ENCODE data around the gene LRFN2. TPM values are rescaled to one million over a fixed set of nuclear protein-coding genes. Genes with fewer than 3 reads are reported as not detected.

LRFN2 gene
- total RNA-seq, 1 donor from 2014 or later = not detected

GRCh38 chr6:40377173-40377806 is 209.9 kb downstream of the LRFN2 start:
- ATAC-seq (ENCODE audit: poor library complexity) (no peak), DNase-seq (no peak)
- intact Hi-C loops (cut with DNase I) = no loop called here

- intact Hi-C loops (cut with DNase I) = no loop called here
- ATAC-seq (ENCODE audit: poor library complexity) (peak; percentile 53), DNase-seq (no peak)
Observed at GRCh38 chr6:40376113-40376650, 211.0 kb downstream of the LRFN2 start.

- no peak for ATAC-seq (ENCODE audit: poor library complexity)
- intact Hi-C loops (cut with DNase I) = no loop called here
Observed at GRCh38 chr6:40373267-40373666, 213.9 kb downstream of the LRFN2 start.

GRCh38 chr6:40371621-40372020 is 215.5 kb downstream of the LRFN2 start:
- DNase-seq = no peak
- no peak for ATAC-seq (ENCODE audit: poor library complexity)
- intact Hi-C loops (cut with DNase I) = no loop called here

More at GRCh38 chr6:40373267-40373666, 213.9 kb downstream of the LRFN2 start:
- DNase-seq = no peak

- no peak for DNase-seq
- no peak for ATAC-seq (ENCODE audit: poor library complexity)
- intact Hi-C loops (cut with DNase I) = no loop called here
Observed at GRCh38 chr6:40371095-40371494, 216.1 kb downstream of the LRFN2 start.

- intact Hi-C loops (cut with DNase I) = no loop called here
- ATAC-seq (ENCODE audit: poor library complexity) (no peak), DNase-seq (no peak)
Observed at GRCh38 chr6:40369891-40370290, 217.3 kb downstream of the LRFN2 start.

GRCh38 chr6:40369042-40369441 is 218.1 kb downstream of the LRFN2 start:
- DNase-seq (no peak), ATAC-seq (ENCODE audit: poor library complexity) (no peak)
- intact Hi-C loops (cut with DNase I) = no loop called here

GRCh38 chr6:40362859-40363258 is 224.3 kb downstream of the LRFN2 start:
- intact Hi-C loops (cut with DNase I) = no loop called here
- ATAC-seq (ENCODE audit: poor library complexity) (no peak), DNase-seq (no peak)

- ATAC-seq (ENCODE audit: poor library complexity) (no peak), DNase-seq (no peak)
- intact Hi-C loops (cut with DNase I) = no loop called here
Observed at GRCh38 chr6:40359808-40360207, 227.4 kb downstream of the LRFN2 start.

- intact Hi-C loops (cut with DNase I) = no loop called here
- ATAC-seq (ENCODE audit: poor library complexity) (no peak), DNase-seq (no peak)
Observed at GRCh38 chr6:40358473-40359460, 228.4 kb downstream of the LRFN2 start.

- no peak for DNase-seq
Observed at GRCh38 chr6:40356242-40356910, 230.8 kb downstream of the LRFN2 start.

GRCh38 chr6:40355532-40355931 is 231.6 kb downstream of the LRFN2 start:
- no peak for DNase-seq
- ATAC-seq (ENCODE audit: poor library complexity) = no peak
- intact Hi-C loops (cut with DNase I) = no loop called here

More at GRCh38 chr6:40356242-40356910, 230.8 kb downstream of the LRFN2 start:
- intact Hi-C loops (cut with DNase I) = no loop called here
- no peak for ATAC-seq (ENCODE audit: poor library complexity)

GRCh38 chr6:40355066-40355465 is 232.1 kb downstream of the LRFN2 start:
- ATAC-seq (ENCODE audit: poor library complexity) (no peak), DNase-seq (no peak)
- intact Hi-C loops (cut with DNase I) = no loop called here

GRCh38 chr6:40353967-40354452 is 233.2 kb downstream of the LRFN2 start:
- intact Hi-C loops (cut with DNase I) = no loop called here
- ATAC-seq (ENCODE audit: poor library complexity) (no peak), DNase-seq (no peak)

GRCh38 chr6:40353197-40353966 is 233.8 kb downstream of the LRFN2 start:
- ATAC-seq (ENCODE audit: poor library complexity) (peak; percentile 38), DNase-seq (no peak)
- intact Hi-C loops (cut with DNase I) = no loop called here

- no peak for DNase-seq
- ATAC-seq (ENCODE audit: poor library complexity) = no peak
- intact Hi-C loops (cut with DNase I) = no loop called here
Observed at GRCh38 chr6:40352527-40353170, 234.5 kb downstream of the LRFN2 start.

- ATAC-seq (ENCODE audit: poor library complexity) = no peak
- intact Hi-C loops (cut with DNase I) = no loop called here
- DNase-seq = no peak
Observed at GRCh38 chr6:40352006-40352405, 235.2 kb downstream of the LRFN2 start.

- intact Hi-C loops (cut with DNase I) = no loop called here
- ATAC-seq (ENCODE audit: poor library complexity) = no peak
- no peak for DNase-seq
Observed at GRCh38 chr6:40350747-40351217, 236.4 kb downstream of the LRFN2 start.
